Measurements from ENCODE around the gene SEZ6L2.
"Not testable (repeated sequence)": the region's sequence is repeated elsewhere in the genome, so short reads cannot be mapped to it uniquely, and the experiment has no call there.

The SEZ6L2 gene

GRCh38 chr16:29896841-29897240, 2.5 kb downstream of the SEZ6L2 start:
- DNase-seq (ENCODE audit: low spot score) = no peak
- TF ChIP-seq CTCF (IDR thresholded peaks at IDR 0.05; ENCODE audit: extremely low read depth, missing control alignments) = no peak

GRCh38 chr16:29894352-29894751, 5.0 kb downstream of the SEZ6L2 start:
- no peak for DNase-seq (ENCODE audit: low spot score)
- TF ChIP-seq CTCF (IDR thresholded peaks at IDR 0.05; ENCODE audit: extremely low read depth, missing control alignments) = no peak

GRCh38 chr16:29893553-29893952, 5.8 kb downstream of the SEZ6L2 start:
- no peak for DNase-seq (ENCODE audit: low spot score)
- no peak for TF ChIP-seq CTCF (IDR thresholded peaks at IDR 0.05; ENCODE audit: extremely low read depth, missing control alignments)

GRCh38 chr16:29892458-29892813, 6.9 kb downstream of the SEZ6L2 start:
- TF ChIP-seq CTCF (IDR thresholded peaks at IDR 0.05; ENCODE audit: extremely low read depth, missing control alignments) = no peak
- DNase-seq (ENCODE audit: low spot score) = no peak

GRCh38 chr16:29891525-29892457, 7.6 kb downstream of the SEZ6L2 start:
- TF ChIP-seq CTCF (IDR thresholded peaks at IDR 0.05; ENCODE audit: extremely low read depth, missing control alignments) = no peak
- DNase-seq (ENCODE audit: low spot score) = no peak

- not testable (repeated sequence) for DNase-seq (ENCODE audit: low spot score)
Observed at GRCh38 chr16:29889372-29889771, 10.0 kb downstream of the SEZ6L2 start.

GRCh38 chr16:29883987-29884386, 15.4 kb downstream of the SEZ6L2 start:
- TF ChIP-seq CTCF (IDR thresholded peaks at IDR 0.05; ENCODE audit: extremely low read depth, missing control alignments) = no peak
- DNase-seq (ENCODE audit: low spot score) = no peak

- no peak for TF ChIP-seq CTCF (IDR thresholded peaks at IDR 0.05; ENCODE audit: extremely low read depth, missing control alignments)
- no peak for DNase-seq (ENCODE audit: low spot score)
Observed at GRCh38 chr16:29881050-29881449, 18.3 kb downstream of the SEZ6L2 start.
